Activated CD4-positive, alpha-beta T cell treated with anti-CD3 and anti-CD28 coated beads, Interleukin-2, amount 50 U/mL, for 4 hours (primary cell): Measurements from ENCODE around the gene SECTM1.

Source experiments
- DNase-seq, 2 experiments: peaks; one replicate each; pipeline ENCODE4 v3.0.0-alpha.2; 2020

Gene SECTM1

DNA sequence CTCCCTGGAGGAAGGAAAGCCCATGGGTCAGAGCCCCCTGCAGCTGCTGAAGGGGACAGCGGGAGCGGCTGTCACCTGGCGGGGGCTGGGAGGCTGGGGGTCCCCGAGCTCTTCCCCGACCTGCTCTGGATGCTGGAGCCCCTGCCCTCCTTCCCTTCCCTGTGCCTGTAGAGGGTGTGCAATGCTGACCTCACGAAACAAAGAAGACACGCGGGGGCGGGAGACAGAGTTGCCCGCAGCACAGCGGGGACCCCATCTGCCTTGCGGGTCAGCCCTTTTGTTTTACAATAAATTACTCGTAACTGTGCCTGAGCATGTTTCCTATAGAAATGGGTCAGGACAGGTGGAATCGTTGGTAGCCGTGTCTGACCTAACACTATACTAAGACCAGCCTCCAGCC is 6.3 kb downstream of the SECTM1 start:
- no peak for DNase-seq

DNA sequence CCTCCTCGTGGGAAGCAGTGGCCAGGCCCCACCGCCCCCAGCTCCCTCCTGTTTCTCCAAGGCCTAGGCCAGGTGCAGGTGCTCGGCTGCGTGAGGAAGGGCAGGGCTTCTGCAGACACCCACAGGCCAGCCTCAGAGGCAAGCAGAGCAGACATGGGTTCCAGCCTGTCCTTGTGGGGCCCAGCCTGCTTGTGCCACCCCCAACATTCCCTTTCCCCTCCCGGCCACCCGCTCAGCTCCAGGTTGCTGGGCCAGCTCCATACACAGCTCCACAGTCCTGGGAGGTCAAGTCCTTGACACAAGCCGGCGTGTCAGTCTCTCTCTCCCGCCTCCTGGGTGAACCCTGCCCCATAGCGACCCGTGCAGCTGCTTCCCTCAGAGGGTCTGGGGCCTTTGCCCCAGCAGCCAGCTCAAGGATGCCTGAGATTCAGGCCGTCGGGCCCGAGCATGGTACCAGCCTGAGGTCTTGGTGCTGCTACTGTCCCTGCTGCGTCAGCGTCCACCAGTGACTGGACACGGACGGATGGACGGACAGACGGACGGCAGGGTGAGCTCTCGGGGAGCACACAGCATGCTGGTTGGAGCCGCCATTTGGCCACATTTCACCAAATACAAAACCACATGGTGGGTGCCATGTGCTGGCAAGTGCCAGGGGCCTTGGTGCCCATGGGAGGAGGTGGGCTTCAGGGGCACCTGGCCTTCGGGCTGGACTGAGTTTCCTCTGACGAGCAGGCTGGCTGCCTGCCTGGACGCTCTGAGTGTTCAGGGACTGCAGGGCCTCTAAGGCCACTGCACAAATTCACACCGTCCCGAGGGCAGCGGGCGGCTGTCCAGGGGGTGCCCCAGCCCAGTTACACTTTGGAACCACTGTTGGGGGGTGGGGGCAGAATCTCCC is 8.0 kb downstream of the SECTM1 start:
- no peak for DNase-seq

DNA sequence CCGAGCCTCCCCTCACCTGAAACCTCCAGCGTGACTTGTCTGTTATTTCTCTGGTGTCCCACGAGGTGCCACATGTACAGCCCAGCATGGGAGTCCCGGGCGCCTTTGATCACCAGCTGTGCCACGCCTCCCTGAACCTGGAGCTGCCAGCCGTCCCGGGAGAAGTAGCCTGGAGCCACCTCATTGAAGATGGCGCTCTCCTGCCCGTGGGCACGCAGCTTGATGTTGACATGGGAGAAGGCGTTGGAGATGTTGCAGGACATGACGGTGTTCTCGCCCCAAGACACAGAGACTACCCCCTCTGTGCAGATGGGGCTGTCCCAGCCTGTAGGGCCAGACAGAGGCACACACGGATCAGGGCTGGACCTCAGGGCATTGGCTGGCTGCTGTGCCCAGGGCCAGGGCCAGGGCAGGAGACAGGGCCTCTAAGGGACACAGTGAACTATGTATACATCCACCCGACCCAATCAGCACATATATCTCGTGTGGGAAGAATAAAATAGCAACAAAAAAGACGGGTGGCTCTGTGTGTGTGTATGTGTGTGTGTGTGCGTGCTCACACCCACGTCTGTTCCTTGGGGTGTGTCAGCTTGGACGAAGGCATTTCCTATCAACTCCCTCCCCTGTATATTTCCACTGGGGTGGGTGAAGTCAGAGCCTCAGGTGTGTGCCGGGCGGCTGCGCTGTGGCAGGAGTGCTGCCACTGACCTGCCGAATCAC is 8.8 kb downstream of the SECTM1 start:
- DNase-seq, result peak; percentile 41 to 57

DNA sequence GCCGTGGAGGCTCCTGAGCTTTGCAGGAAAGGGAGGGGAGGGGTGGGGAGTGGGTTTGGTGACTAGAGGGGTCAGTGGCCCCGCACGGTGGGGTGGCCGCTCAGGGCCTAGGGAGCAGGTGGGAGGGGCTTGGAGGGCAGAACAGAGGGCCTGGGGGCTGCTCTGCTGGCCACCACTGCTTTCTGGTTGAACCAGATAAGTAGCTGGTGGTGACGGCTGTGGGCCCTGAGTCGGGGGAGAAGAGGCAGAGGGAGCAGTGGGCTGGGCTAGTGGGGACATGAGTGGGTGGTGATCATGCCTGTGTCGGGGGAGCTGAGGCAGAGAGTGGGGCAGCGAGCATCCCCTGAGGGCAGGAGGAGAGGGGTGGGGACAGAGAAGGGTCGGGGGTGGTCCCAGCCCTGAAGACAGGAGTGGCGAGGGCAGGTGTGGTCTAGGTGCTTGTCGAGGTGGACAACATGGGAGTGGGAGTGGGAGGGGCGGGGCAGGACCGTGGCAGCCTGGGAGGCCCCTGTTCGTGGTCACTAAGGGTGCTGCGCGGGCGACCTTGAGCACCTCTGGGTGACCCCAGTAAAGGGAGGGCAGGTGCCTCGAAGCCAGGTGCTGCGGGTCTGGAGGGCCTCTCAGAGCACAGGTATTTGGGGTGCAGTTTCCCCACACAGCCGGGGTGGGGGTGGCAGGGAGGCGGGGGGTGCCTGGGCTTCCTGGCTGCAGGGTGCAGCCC is 9.9 kb downstream of the SECTM1 start:
- no peak for DNase-seq

DNA sequence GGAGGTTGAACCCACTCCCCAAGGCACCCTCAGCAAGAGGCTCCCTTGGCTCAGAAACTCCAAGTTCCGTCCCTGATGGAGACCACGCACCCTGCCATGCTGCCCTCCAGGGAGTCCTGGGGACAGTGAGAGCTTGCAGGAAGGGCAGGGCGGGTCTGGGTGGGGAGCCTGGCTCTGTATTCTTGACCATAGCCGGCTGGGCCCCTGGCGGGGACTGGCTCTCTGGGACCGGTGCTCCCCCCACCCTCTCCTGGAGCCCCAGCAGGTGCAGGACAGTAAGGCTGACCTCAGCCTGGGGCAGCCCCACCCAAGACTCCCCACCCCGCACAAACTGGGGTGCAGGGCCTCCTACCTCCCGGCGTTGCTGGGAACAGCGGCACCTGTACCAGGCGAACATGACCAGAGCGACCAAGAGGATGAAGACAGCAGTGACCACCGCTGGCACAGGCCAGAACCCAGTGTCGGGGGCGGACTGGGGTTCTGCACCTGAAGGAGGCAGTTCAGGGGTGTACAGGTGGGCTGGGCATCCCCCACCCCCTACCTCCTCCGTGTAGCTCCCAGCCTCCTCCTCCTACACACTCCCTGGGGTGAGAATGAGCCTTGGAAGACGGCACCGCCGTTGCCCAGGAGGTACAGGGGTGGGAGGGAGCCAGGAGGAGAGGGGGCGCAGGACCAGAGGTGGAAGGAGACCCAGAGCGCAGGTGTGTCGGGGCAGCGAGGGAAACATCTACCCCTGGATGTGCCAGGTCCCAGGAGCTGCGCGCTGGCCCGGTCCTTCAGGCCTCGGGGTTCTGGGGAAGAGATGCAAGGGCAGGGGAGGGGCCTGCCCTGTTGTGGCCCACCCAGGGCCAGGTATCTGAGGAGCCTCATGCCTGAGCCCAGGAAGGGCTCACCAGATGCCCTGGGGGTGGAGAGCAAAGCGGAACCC is 10.8 kb downstream of the SECTM1 start:
- no peak for DNase-seq

DNA sequence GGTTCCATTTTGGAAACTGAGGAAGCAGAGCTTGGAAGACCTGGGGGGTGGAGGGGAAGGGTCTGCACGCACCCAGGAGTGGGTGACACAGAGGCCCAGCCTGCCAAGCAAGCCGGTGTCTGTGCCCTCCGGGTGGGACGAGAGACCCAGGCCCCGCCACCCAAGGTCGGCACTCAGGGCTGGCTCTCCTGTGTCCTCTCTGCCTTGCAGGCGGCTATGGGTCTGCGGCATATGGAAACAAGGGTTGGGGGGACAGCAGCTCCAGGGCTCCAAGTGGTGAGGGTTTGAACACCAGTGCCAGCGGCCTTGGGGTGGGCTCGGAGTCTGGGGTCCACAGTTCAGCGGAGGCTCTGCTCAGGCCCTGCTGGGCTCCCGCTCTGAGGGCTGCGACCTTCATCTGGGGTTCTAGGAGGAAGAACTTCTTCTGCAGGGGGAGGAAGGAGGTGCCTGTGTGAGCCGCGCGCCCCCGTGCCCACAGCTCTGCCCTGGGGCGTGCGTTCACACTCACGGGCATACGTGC is 11.6 kb downstream of the SECTM1 start:
- no peak for DNase-seq

DNA sequence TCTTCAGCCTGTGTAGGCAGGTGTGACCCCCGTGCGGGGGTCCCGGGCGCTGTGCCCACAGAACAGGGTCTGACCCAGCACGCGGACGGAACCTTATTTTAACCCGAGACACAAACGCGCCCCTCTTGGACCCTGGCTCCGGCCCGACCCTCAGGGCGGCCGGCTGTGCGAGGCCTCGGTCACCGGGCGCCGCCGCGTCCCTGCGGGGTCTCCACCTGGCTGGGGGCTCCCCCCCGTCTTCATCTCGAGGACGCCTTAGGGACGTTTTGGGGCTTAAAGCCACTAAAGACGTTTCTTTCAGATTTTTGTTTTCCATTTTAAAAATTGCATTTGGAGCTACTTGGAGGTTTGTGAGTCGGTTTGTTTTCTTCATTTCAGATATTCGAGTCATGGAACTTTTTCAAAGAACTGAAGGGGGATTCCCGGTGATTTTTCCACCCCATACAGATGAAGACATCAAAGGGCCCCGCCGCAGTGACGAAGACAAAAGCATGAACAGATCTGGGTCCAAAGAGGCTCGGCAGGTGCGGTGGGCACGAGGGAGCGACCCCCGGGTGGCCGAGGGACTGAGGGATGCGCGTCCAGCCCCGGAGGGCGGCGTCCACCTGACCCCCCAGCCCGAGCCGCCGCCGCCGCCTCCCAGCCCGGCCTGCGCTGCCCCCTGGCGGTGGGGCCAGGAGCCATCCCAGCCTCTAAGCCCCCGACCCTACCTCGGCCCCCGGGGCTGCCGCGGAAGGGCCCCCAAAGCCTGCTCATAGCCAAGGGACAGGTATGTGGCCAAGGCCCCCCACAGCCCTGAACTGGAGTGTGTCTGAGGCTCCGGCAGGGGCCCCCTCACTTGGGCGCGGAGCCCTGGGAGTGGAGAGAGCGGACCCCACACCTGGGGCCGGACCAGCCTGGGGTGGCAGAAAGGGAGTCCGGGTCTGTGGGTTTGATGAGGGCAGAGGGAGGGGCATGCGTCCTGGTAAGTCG is 12.3 kb downstream of the SECTM1 start:
- peak; percentile 87 to 88 for DNase-seq

DNA sequence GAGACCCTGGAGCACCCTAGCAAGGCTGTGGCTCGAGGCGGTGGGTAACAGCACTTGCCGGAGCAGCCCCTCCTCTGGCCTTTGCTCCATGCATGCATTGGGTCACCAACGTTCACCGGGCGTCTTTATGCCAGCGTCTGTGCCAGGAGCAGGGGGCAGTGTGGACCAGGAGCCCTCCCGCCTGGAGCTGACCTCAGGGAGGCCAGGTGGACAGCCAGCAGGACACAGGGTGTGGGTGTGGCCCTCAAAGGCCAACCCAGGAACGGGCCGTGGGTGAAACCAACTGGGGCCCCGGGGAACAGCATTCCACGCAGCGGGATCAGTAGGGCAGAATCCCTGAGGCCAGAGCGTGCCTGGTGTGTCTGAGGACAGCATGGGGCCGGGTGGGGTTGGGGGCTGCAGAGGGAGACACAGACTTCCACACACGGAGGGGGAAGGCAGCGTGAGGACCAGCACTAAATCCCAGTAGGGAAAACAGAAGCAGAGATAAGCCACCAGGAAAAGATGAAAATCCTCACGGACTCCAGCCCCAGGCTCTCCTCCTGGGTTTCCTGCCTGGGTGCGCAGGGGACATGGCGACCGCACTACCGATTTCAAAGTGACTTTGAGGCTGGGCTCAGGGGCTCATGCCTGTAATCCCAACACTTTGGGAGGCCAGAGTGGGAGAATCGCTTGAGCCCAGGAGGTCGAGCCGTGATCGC is 13.3 kb downstream of the SECTM1 start:
- no peak for DNase-seq

DNA sequence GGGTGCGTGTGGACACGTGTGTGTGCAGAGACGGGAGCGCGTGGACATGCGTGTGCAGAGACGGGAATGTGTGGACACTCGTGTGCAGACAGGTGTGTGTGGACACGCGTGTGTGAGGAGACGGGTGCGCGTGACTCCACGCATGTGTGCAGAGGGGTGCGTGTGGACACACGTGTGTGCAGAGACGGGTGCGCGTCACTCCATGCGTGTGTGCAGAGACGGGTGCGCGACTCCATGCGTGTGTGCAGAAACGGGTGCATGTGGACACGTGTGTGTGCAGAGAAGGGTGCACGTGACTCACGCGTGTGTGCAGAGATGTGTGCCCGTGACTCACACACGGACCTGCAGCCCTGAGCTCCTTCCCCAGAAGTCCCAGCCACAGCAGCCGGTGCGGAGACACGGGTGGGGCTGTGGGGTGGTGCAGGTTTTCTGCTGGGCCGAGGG is 13.9 kb downstream of the SECTM1 start:
- DNase-seq, result no peak

DNA sequence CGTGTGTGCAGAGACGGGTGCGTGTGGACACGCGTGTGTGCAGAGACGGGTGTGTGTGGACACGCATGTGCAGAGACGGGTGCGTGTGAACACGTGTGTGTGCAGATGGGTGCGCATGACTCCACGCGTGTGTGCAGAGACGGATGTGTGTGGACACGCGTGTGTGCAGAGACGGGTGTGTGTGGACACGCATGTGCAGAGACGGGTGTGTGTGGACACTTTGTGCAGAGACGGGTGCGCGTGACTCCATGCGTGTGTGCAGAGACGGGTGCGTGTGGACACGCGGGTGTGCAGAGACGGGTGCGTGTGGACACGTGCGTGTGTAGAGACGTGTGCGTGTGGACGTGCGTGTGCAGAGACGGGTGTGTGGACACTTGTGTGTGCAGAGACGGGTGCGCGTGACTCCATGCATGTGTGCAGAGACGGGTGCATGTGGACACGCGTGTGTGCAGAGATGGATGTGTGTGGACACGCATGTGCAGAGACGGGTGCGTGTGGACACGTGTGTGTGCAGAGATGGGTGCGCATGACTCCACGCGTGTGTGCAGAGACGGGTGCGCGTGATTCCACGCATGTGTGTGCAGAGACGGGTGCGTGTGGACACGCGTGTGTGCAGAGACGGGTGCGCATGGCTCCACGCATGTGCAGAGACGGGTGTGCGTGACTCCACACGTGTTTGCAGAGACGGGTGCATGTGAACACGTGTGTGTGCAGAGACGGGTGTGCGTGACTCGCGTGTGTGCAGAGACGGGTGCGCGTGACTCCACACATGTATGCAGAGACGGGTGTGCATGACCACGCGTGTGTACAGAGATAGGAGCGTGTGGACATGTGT is 14.6 kb downstream of the SECTM1 start:
- no peak for DNase-seq

DNA sequence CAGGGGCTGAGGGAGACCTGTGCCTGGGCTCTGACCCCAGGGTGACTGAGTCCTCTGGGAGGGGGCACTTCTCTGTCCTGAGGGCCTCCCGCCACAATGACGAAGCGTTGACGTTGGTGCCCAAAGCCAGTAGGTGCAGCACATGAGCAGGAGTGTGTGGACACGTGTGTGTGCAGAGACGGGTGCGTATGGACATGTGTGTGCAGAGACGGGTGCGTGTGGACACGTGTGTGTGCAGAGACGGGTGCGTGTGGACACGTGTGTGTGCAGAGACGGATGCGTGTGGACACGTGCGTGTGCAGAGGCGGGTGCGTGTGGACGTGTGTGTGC is 15.4 kb downstream of the SECTM1 start:
- DNase-seq, result no peak

DNA sequence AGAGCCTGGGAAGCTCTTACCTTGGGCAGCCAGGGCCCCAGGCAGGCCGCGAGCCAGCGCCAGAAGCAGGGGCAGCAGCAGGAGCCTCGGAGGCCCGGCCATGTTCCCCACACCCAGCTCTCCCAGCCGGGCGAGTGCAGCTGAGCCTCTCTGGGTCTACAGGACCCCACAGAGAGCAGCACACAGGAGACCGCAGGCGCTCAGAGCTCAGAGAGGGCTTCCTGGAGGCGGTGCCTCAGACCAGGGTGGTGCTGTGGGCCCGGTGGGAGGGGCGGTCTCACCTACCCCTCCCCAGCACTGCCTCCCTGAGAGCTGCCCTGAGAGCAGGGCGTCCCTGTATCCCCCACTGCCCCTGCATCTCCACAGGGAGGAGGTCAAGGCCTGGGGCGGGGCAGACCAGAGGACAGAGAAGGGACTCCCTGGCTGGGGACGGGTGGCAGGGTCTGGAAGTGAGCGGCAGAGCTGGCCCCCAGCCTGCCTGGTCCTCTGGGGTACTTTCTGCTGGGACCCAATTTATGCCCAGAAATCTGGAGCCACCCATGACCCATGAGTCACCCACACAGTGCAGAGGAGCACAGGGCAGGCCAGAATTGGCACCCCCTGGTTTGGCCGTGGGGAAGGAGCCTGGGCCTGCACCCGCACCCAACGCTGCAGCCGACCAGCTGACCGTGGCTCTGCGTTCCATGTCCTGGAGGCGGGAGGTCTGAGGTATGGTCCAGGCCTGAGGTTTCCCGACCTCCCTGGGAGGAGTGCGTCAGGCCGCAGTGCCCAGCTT is 16.0 kb downstream of the SECTM1 start, which contains the start of gene CD7:
TSS of gene CD7 (minus strand) at position 215 of the 775 bp plus-strand sequence. CDS start at position 102, 113 bp downstream.
- peak; percentile 67 to 68 for DNase-seq

DNA sequence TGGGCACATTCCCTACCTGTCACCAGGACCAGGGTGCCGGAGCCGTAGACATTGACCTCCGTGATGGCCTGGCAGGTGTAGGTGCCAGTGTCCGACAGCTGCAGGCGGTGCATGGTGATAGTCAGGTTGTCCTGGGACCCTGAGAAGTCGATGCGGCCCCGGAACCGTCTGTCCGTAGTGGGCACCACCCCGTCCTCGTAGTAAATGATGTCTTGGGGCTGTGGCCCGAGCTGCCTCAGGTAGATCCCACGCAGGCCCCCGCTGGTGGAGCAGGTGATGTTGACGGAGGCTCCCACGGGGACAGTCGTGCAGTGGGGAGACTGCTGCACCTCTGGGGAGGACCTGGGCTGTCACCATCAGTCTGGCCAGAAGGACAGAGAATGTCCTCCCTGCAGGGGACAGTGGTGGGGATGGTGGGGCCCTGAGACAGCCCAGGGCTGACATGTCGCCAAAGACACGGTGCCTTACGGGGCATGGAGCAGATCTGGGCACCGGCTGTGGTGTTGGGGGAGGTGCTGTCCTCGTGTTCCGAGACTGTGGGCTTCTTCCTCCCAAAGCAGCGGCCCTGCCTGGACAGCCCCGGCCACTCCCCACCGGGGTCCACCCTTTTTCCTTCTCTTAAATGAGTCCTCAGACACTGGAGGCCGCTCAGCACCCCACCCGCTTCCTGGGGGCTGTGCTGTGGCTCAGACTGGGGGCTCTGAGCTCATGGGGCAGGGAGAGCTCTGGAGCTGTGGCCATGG is 16.7 kb downstream of the SECTM1 start:
- no peak for DNase-seq

DNA sequence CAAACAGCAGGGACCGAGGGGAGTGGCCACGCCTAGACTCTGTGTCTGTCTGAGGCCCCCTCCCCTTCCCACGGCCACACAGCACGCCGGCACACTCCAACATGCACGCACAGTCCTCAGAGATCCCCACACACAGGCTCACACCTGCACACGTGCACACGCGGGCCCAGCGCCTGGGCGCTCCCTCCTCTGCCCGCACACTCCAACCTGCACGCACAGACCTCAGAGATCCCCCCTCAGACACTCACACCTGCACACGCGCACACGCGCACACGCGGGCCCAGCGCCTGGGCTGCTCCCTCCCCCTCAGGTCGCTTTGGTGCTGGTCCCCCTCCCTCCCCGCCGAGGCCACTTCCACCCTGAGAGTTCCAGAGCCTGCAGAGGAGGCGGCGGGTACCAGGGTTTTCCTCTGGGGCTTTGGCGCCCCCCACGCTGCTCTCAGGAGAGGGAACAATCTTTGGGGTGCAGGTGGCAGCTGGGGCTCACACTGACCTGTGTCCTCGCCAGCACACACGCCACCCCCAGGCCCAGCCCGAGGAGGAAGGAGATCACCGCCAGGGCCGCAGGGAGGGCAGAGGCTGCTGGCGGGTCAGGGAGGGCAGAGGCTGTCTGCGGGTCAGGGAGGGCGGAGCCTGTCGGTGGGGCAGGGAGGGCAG is 17.7 kb downstream of the SECTM1 start:
- DNase-seq, result peak in 1 of 2 experiments; percentile 46

DNA sequence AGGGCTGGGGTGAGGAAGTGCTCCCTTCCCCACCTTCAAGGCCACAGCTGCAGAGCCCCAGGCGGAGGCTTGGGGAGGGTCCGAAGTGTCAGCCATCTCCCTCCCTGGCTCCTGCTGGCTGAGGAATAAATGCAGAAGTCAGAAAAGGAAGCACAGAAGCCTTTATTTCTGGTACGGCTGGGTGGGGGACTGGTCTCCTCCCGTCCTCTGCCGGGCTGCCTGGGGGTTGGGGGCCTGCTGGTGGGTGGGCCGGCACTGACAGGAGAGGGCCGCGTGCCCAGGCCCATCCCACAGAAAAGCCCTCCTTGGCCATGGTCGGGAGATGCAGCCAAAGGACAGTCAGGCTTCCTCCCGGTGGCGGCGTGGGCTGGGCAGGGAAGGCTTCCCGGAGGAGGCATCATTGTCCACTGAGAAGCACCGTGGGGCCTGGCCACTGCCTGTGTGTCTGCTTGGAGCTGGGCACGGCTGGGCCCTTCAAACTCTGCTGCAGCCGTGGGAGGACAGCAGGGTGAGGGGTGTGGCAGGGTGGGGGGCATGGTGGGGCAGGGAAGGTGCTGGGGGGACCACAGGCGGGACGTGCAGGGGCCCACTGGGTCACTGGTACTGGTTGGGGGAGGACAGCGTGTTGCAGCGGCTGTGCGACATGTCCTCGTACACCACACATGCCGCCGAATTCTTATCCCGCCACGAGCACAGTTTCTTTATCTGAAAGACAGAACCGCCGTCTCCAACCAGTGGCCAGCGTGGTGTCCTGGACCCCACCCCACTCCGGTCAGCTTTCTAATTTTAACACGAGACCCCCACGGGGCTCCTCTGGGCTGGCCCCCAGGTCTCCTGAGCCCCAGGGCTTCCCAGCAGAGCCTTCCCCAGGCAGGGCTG is 18.6 kb downstream of the SECTM1 start:
- DNase-seq, result no peak
